IPS-15b (cell line): Measurements from ENCODE around the gene GLIS1.

Source experiments
- H3K27me3 ChIP-seq: one replicate; pipeline ENCODE4 v1.6.1; 2013; ENCODE audit warnings: low read length; ENCODE audit not compliant: control insufficient read depth, insufficient read depth
- H3K36me3 ChIP-seq: one replicate; pipeline ENCODE4 v1.6.1; 2013; ENCODE audit warnings: low read length; ENCODE audit not compliant: control insufficient read depth, insufficient read depth
- H3K4me1 ChIP-seq: one replicate; pipeline ENCODE4 v1.6.1; 2013; ENCODE audit warnings: mild to moderate bottlenecking, low read length; ENCODE audit not compliant: control insufficient read depth, insufficient read depth
- H3K4me3 ChIP-seq: one replicate; pipeline ENCODE4 v1.5.1; 2013; ENCODE audit warnings: low read depth, low read length
- H3K9ac ChIP-seq: one replicate; pipeline ENCODE4 v1.6.1; 2013; ENCODE audit warnings: low read depth, mild to moderate bottlenecking, low read length
- H3K9me3 ChIP-seq: one replicate; pipeline ENCODE4 v1.6.1; 2013; ENCODE audit warnings: mild to moderate bottlenecking, low read length; ENCODE audit not compliant: control insufficient read depth, insufficient read depth

The GLIS1 gene

GRCh38 chr1:53552981-53553733 lies 185.8 kb downstream of the GLIS1 start:
- Histone ChIP-seq H3K9ac (no peak overlapping the region), H3K4me1 (no peaks in the 10 kb centered on the region), H3K36me3 (no peaks in the 10 kb centered on the region)

GRCh38 chr1:53552146-53552861 lies 186.7 kb downstream of the GLIS1 start:
- H3K4me3 ChIP-seq = no peak overlapping the region
- no peaks in the 10 kb centered on the region for H3K36me3 ChIP-seq
- no peaks in the 10 kb centered on the region for H3K9me3 ChIP-seq
- no peaks in the 10 kb centered on the region for H3K27me3 ChIP-seq
- H3K4me1 ChIP-seq = no peaks in the 10 kb centered on the region
- H3K9ac ChIP-seq = no peak overlapping the region

More at GRCh38 chr1:53552981-53553733, 185.8 kb downstream of the GLIS1 start:
- Histone ChIP-seq H3K9me3 (no peaks in the 10 kb centered on the region), H3K27me3 (no peaks in the 10 kb centered on the region), H3K4me3 (no peak overlapping the region)

DNA sequence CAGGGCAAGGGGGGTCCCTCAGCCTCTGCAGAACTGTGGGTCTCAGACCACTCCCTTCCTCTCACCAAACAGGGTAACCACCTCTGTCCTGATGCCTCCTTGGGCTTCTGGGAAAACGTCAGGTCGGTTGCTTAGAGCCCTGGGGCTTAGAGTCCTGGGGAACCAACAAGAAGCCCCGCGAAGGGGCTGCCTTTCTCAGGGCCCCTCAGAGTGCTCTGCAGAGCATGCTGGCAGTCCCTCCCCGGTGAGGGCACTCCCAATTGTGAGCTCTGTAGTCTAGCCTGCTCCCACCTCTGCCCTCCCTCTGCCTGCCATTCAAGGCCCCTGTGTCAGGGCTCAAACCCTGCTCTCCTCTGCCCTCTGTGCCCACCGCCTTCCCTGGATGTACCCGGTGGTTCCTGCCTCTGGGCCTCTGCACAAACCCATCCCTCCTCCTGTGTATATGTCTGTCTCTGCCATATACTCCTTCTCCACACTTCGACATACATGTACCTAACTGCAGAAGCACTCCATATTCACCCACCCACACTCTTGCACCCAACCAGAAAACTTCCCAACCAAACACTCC lies 187.5 kb downstream of the GLIS1 start:
- Histone ChIP-seq H3K9ac (no peak overlapping the region), H3K4me3 (no peak overlapping the region), H3K27me3 (no peaks in the 10 kb centered on the region), H3K4me1 (no peaks in the 10 kb centered on the region), H3K9me3 (no peaks in the 10 kb centered on the region), H3K36me3 (no peaks in the 10 kb centered on the region)

- H3K9ac ChIP-seq = no peak overlapping the region
- H3K27me3 ChIP-seq = no peaks in the 10 kb centered on the region
- no peak overlapping the region for H3K4me3 ChIP-seq
- no peaks in the 10 kb centered on the region for H3K4me1 ChIP-seq
- H3K9me3 ChIP-seq = no peaks in the 10 kb centered on the region
- H3K36me3 ChIP-seq = no peaks in the 10 kb centered on the region
These were observed 188.7 kb downstream of the GLIS1 start for GRCh38 chr1:53550201-53550741.

GRCh38 chr1:53549781-53550180 lies 189.2 kb downstream of the GLIS1 start:
- no peaks in the 10 kb centered on the region for H3K9me3 ChIP-seq
- no peaks in the 10 kb centered on the region for H3K27me3 ChIP-seq
- H3K4me1 ChIP-seq = no peaks in the 10 kb centered on the region
- H3K9ac ChIP-seq = no peak overlapping the region
- no peak overlapping the region for H3K4me3 ChIP-seq
- H3K36me3 ChIP-seq = no peaks in the 10 kb centered on the region

DNA sequence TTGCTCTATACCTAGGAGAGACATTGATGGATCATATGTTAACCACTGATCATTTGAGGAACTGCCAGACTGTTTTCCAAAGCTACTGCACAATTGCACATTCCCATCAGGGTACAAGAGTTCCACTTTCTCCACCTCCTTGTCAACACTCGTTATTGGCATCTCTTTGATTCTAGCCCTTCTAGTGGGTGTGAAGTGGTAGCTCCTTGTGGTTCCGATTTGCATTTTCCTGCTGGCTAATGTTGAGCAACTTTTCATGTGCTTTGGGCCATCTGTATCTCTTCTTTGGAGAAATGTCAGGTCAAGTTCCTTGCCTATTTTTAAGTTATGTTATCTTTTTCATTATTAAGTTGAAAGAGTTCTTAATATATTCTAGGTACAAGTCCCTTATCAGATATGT lies 189.7 kb downstream of the GLIS1 start:
- H3K27me3 ChIP-seq = no peaks in the 10 kb centered on the region
- no peaks in the 10 kb centered on the region for H3K4me1 ChIP-seq
- no peaks in the 10 kb centered on the region for H3K9me3 ChIP-seq
- no peaks in the 10 kb centered on the region for H3K36me3 ChIP-seq
- no peak overlapping the region for H3K4me3 ChIP-seq
- no peak overlapping the region for H3K9ac ChIP-seq

DNA sequence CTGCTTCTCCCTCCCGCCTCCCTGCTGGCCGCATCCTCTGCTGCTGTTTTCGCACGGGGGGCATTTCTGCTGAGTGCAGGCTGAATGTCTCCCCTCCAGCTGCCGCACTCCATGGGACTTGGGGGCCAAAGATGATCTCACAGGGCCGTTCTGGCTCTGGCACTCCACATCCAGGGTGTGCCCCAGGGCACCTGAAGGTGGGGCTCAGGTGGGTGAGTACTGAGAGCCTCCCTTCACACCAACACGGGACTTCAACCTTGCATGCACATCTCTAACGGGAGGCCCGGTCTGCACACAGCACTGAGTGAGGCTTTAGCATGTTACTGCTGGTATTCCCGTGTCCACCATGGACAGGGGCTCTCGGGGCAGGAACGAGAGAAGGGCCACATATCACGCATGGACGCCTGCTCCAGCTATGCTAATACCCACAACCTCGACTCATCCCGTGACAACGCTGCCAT lies 190.9 kb downstream of the GLIS1 start:
- Histone ChIP-seq H3K4me1 (no peaks in the 10 kb centered on the region), H3K27me3 (no peaks in the 10 kb centered on the region), H3K4me3 (no peak overlapping the region), H3K9me3 (no peaks in the 10 kb centered on the region), H3K36me3 (no peaks in the 10 kb centered on the region), H3K9ac (no peak overlapping the region)

DNA sequence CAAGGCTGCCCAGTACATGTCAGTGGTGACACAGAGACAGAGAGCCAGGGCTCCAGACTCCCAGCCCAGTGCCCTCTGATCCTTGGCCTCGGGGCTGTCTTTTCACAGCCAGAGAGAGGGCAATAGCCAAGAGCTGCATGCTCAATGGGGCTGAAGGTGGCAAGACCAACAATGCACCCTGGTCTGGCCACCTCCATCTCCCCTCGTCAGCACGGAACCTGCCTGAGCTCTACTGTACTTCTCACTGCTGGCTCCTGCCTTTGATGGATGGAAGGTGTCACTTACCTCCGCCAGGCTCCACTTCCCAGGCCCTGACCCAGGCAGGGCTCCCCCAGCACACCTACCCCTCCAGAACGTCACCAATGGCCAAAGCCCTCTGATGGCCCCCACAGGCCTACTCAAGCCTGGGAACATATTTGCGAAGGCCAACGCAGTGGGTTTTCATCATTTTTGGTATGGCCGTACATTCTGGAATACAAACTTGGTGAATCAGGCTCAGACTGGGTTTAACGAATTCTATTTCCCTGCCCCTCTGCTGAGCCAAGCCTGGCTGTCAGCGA lies 191.7 kb downstream of the GLIS1 start:
- H3K9ac ChIP-seq = no peak overlapping the region
- H3K36me3 ChIP-seq = no peaks in the 10 kb centered on the region
- no peak overlapping the region for H3K4me3 ChIP-seq
- H3K9me3 ChIP-seq = no peaks in the 10 kb centered on the region
- no peaks in the 10 kb centered on the region for H3K27me3 ChIP-seq
- H3K4me1 ChIP-seq = no peaks in the 10 kb centered on the region

DNA sequence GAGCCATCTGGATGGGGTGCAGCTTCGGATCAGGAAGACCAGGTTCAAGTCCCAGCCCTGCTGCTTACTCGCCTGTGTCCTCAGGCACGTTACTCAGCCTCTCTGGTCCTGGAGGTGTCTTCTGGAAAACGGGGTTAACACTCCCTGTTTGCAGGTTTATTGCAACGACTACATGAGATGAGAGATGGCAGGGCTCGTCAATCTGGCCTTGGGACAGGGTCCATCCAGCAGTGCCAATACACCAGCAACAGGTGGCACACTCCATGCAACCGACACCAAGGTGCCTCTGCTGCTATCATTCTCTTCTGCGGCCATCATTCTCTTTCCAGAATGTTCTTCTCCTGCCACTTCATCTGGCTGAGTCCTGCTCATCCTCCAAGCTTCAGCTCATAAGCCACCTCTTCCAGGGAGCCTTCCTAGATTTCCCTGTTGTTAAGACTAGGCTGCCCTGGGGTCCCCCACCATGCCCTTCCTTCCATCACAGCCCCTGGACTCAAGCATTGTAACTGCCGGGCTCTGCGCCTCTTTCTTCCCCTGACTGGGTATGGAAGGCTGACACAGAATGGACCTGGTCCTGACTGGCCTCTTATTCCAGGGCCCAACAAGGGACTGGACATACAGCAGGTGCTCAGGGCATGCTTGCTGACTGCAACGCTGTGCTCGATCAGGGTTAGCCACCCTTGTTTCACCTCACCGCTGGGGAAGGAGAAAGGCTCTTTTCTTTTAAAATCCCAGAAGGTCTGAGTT lies 192.4 kb downstream of the GLIS1 start:
- Histone ChIP-seq H3K36me3 (no peaks in the 10 kb centered on the region), H3K4me1 (no peaks in the 10 kb centered on the region), H3K4me3 (no peak overlapping the region), H3K9me3 (no peaks in the 10 kb centered on the region), H3K27me3 (no peaks in the 10 kb centered on the region), H3K9ac (no peak overlapping the region)

- H3K9me3 ChIP-seq = no peaks in the 10 kb centered on the region
- no peaks in the 10 kb centered on the region for H3K4me1 ChIP-seq
- no peaks in the 10 kb centered on the region for H3K27me3 ChIP-seq
- no peaks in the 10 kb centered on the region for H3K36me3 ChIP-seq
- H3K4me3 ChIP-seq = no peak overlapping the region
- H3K9ac ChIP-seq = no peak overlapping the region
These were observed 193.1 kb downstream of the GLIS1 start for GRCh38 chr1:53545663-53546408.
